Pericardium fibroblast (primary cell): Measurements from ENCODE around the gene RBM26. TPM values are rescaled to one million over a fixed set of nuclear protein-coding genes. Genes with fewer than 3 reads are reported as not detected.

Experiments used
- total RNA-seq: library from RNA; depleted of rRNA; stranded (reverse); fragments of >200 nt; gene quantifications from 2 replicates; pipeline ENCODE4 v1.2.3, GENCODE V29; 2015

The RBM26 gene, protein sequence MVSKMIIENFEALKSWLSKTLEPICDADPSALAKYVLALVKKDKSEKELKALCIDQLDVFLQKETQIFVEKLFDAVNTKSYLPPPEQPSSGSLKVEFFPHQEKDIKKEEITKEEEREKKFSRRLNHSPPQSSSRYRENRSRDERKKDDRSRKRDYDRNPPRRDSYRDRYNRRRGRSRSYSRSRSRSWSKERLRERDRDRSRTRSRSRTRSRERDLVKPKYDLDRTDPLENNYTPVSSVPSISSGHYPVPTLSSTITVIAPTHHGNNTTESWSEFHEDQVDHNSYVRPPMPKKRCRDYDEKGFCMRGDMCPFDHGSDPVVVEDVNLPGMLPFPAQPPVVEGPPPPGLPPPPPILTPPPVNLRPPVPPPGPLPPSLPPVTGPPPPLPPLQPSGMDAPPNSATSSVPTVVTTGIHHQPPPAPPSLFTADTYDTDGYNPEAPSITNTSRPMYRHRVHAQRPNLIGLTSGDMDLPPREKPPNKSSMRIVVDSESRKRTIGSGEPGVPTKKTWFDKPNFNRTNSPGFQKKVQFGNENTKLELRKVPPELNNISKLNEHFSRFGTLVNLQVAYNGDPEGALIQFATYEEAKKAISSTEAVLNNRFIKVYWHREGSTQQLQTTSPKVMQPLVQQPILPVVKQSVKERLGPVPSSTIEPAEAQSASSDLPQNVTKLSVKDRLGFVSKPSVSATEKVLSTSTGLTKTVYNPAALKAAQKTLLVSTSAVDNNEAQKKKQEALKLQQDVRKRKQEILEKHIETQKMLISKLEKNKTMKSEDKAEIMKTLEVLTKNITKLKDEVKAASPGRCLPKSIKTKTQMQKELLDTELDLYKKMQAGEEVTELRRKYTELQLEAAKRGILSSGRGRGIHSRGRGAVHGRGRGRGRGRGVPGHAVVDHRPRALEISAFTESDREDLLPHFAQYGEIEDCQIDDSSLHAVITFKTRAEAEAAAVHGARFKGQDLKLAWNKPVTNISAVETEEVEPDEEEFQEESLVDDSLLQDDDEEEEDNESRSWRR
- total RNA-seq, result 15.5 and 16.7 TPM in 2 replicates

DNA sequence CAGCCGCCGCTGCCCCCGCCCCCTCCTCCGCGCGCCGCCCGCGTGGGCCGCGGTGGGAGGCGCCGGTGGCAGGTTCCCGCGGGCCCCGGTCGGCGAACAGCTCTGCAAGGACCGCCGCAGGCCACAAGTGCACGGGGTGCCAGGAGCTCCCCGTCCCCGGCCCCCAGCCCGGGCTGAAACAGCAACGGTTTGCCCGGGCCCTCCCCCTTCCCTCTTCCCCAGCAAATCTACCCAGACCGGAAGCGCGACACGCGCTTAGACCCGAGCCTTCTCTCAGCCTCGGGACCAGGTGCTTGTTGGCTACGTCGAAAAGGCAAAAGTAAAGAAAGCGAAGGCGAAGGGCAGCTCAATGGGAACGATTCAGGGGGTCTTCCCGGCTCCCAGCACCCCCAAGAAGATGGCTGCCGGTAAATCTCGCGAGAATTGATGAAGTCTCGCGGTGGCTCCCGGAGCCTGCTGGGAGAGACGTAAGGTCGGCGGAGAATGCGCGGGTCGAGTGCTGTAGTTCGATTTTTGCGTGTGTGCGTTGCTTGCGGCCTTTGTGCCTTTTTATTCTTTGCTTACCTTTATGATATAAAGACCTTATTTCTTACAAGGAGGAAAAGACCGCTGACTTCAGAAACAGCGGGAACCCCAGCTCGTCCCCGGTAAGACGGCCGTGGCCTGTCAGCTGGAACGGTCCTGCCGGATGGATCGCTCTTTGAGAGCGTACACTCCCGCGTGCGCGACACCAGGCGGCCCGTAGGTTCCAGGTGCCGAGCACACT, at the start of gene RBM26:
Gene RBM26 (minus strand): TSS at position 425 of the 766 bp plus-strand sequence. CDS start 481 bp downstream, outside the sequence.

Other genes with a start within 250 kb of the RBM26 start
- gene NDFIP2, start 74.9 kb upstream of the RBM26 start, total RNA-seq, result 21.6 and 42.0 TPM in 2 replicates